BJ (cell line): ENCODE results near the gene ZNF277. TPM values are rescaled to one million over a fixed set of nuclear protein-coding genes. Genes with fewer than 3 reads are reported as not detected.
"Not testable (repeated sequence)": the region's sequence is repeated elsewhere in the genome, so short reads cannot be mapped to it uniquely, and the experiment has no call there.

Experiments
- CTCF ChIA-PET: fragments of 350-600 bp; formaldehyde crosslinking; extraction: SDS; loops from one replicate; lab custom pipeline; 2021; ENCODE audit warnings: antibody characterized with exemption, inconsistent platforms; lab: Yijun Ruan, JAX
- POLR2A ChIA-PET: fragments of 300-600 bp; sonication (Branson Sonifier 250); formaldehyde crosslinking; extraction: SDS; loops from one replicate; lab custom pipeline; 2021; ENCODE audit warnings: antibody characterized with exemption; lab: Charles Lee
- DNase-seq: peaks from one replicate; pipeline ENCODE4 v3.0.0-alpha.2; 2011; ENCODE audit warnings: low read depth
- H3K27me3 ChIP-seq: 2 replicates; pipeline ENCODE4 v1.6.0; 2011; ENCODE audit warnings: low read length; ENCODE audit not compliant: control insufficient read depth, insufficient read depth
- H3K36me3 ChIP-seq: 2 replicates; pipeline ENCODE4 v1.5.1; 2011; ENCODE audit warnings: low read length; ENCODE audit not compliant: control insufficient read depth, insufficient read depth
- H3K4me3 ChIP-seq: 2 replicates; pipeline ENCODE4 v1.5.1; 2011; ENCODE audit warnings: low read depth, mild to moderate bottlenecking, control low read depth, low read length
- CTCF ChIP-seq: IDR thresholded peaks from 2 replicates; pipeline ENCODE4 v1.5.1; 2011; ENCODE audit warnings: low read depth, mild to moderate bottlenecking, control low read depth, inconsistent platforms, low read length, moderate library complexity; ENCODE audit not compliant: insufficient read depth
- polyA plus RNA-seq: library from polyadenylated mRNA; depleted of rRNA; stranded (reverse); fragments of >200 nt; gene quantifications from 2 replicates; pipeline ENCODE4 v1.2.3, GENCODE V29; 2011

ZNF277 gene
- polyA plus RNA-seq, 1 experiment, result 10.0 TPM

GRCh38 chr7:112248598-112248997, 42.1 kb downstream of the ZNF277 start:
- ChIA-PET POLR2A (no interaction called here), CTCF (no interaction called here)
- no peaks in the 10 kb centered on the region for H3K27me3 ChIP-seq
- H3K4me3 ChIP-seq, result no peak overlapping the region
- DNase-seq, result no peak
- no peak for TF ChIP-seq CTCF
- H3K36me3 ChIP-seq, result no peaks in the 10 kb centered on the region

- DNase-seq, H3K27me3 ChIP-seq, H3K36me3 ChIP-seq, POLR2A ChIA-PET, H3K4me3 ChIP-seq: not testable (repeated sequence)
- CTCF ChIA-PET, result interaction anchor here (1.0 kb wide), 1 partner anchor 12 kb away, joined by 3 read pairs; no protein-coding TSS in a partner anchor
Observed at GRCh38 chr7:112249967-112250366, 43.5 kb downstream of the ZNF277 start.

GRCh38 chr7:112252141-112252540, 45.6 kb downstream of the ZNF277 start:
- DNase-seq, result no peak
- no peaks in the 10 kb centered on the region for H3K36me3 ChIP-seq
- POLR2A ChIA-PET, result no interaction called here
- H3K4me3 ChIP-seq, result no peak overlapping the region
- H3K27me3 ChIP-seq, result no peaks in the 10 kb centered on the region
- no peak for TF ChIP-seq CTCF
- CTCF ChIA-PET, result interaction anchor here (1.0 kb wide), 1 partner anchor 11 kb away, joined by 3 read pairs; no protein-coding TSS in a partner anchor

GRCh38 chr7:112252691-112253090, 46.2 kb downstream of the ZNF277 start:
- no peak for TF ChIP-seq CTCF
- H3K4me3 ChIP-seq, result no peak overlapping the region
- no peaks in the 10 kb centered on the region for H3K36me3 ChIP-seq
- H3K27me3 ChIP-seq, result no peaks in the 10 kb centered on the region
- ChIA-PET POLR2A (no interaction called here), CTCF (interaction anchor here (1.0 kb wide), 1 partner anchor 11 kb away, joined by 3 read pairs; no protein-coding TSS in a partner anchor)
- DNase-seq, result no peak

- no peaks in the 10 kb centered on the region for H3K27me3 ChIP-seq
- ChIA-PET POLR2A (no interaction called here), CTCF (no interaction called here)
- no peaks in the 10 kb centered on the region for H3K36me3 ChIP-seq
- H3K4me3 ChIP-seq, result no peak overlapping the region
- TF ChIP-seq CTCF, result no peak
- DNase-seq, result no peak
Observed at GRCh38 chr7:112254156-112254555, 47.7 kb downstream of the ZNF277 start.

GRCh38 chr7:112254709-112255387, 48.4 kb downstream of the ZNF277 start:
- ChIA-PET POLR2A (no interaction called here), CTCF (no interaction called here)
- Histone ChIP-seq H3K36me3 (no peaks in the 10 kb centered on the region), H3K4me3 (no peak overlapping the region), H3K27me3 (no peaks in the 10 kb centered on the region)
- no peak for DNase-seq
- no peak for TF ChIP-seq CTCF
